Activated T-cell treated with anti-CD3 and anti-CD28 coated beads, Interleukin-2, amount 50 U/mL, for 4 hours (primary cell): ENCODE measurements around the gene MIPOL1. TPM values are rescaled to one million over a fixed set of nuclear protein-coding genes. Genes with fewer than 3 reads are reported as not detected.
A peak's percentile ranks its signal among the peaks of the same experiment; 100 is the strongest.
"Not testable (repeated sequence)": the region's sequence is repeated elsewhere in the genome, so short reads cannot be mapped to it uniquely, and the experiment has no call there.

Experiments used
- ATAC-seq, 2 donors: fragments of 200-7000 bp; cut with Tn5 transposase; one replicate each; pipeline ENCODE4 v1.10.0; 2021
- DNase-seq: peaks from one replicate; pipeline ENCODE4 v3.0.0-alpha.2; 2020
- H3K27me3 Mint-ChIP-seq: one replicate; pipeline ENCODE4 v1.8.0; 2021; ENCODE audit warnings: low read depth, mixed read lengths
- H3K36me3 Mint-ChIP-seq: one replicate; pipeline ENCODE4 v1.8.0; 2022; ENCODE audit warnings: mixed read lengths; ENCODE audit not compliant: insufficient read depth
- H3K4me1 Mint-ChIP-seq: one replicate; pipeline ENCODE4 v1.8.0; 2021; ENCODE audit warnings: low read depth, mixed read lengths
- H3K4me3 Mint-ChIP-seq: one replicate; pipeline ENCODE4 v1.8.0; 2021; ENCODE audit warnings: mild to moderate bottlenecking, moderate library complexity, mixed read lengths
- H3K9me3 Mint-ChIP-seq: one replicate; pipeline ENCODE4 v1.8.0; 2021; ENCODE audit warnings: mixed read lengths
- total RNA-seq, 3 donors: library from RNA; stranded (reverse); gene quantifications; one replicate each; pipeline ENCODE4 v1.2.1, GENCODE V29; 2021

The MIPOL1 gene
- under 1 TPM in 2 of 3 donors, not detected in 1; 0.10 to 0.16 TPM for total RNA-seq

GRCh38 chr14:37197421-37198272 lies at the start of gene MIPOL1:
Gene MIPOL1 (plus strand): TSS chr14:37197937. CDS start chr14:37247889, 49,952 bp downstream.
- peaks cover 28% of the 10 kb centered on the region for H3K27me3 Mint-ChIP-seq
- peak within 1 kb of the TSS; percentile 66 for H3K4me3 Mint-ChIP-seq
- H3K36me3 Mint-ChIP-seq, result no peaks in the 10 kb centered on the region
- peak; percentile 70 for ATAC-seq
- no peaks in the 10 kb centered on the region for H3K9me3 Mint-ChIP-seq
- no peak for DNase-seq
- peaks cover 9% of the 10 kb centered on the region for H3K4me1 Mint-ChIP-seq

- no peak overlapping the region for H3K4me3 Mint-ChIP-seq
- DNase-seq, result no peak
- peaks cover 13% of the 10 kb centered on the region for H3K9me3 Mint-ChIP-seq
- no peaks in the 10 kb centered on the region for H3K36me3 Mint-ChIP-seq
- no peaks in the 10 kb centered on the region for H3K4me1 Mint-ChIP-seq
- ATAC-seq, result no peak
- no peaks in the 10 kb centered on the region for H3K27me3 Mint-ChIP-seq
These were observed 47.3 kb upstream of the MIPOL1 start for GRCh38 chr14:37150414-37150813.

- Mint-ChIP-seq H3K4me1 (no peaks in the 10 kb centered on the region), H3K36me3 (no peaks in the 10 kb centered on the region), H3K4me3 (no peak overlapping the region), H3K9me3 (peaks cover 13% of the 10 kb centered on the region), H3K27me3 (no peaks in the 10 kb centered on the region)
- ATAC-seq (no peak), DNase-seq (no peak)
These were observed 44.7 kb upstream of the MIPOL1 start for GRCh38 chr14:37153005-37153404.

DNA sequence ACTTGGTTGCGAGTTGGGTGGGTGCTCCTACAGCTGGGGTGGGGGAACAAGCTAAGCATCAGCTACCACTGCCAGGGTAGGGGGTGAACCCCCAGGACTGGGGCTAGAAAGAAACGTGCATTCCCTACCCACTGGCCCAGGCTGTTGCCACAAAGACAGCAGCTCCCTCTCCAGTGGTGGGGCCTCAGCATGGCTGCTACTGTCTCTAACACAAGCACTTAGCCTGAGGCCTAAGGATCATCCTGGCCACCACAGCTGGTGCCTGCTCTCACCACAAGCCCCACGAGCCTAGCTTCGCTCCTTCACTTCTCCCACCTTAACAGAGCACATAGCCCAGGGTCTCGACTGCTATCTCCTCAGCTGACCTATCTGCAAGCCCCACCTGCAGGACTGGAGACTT lies 44.3 kb upstream of the MIPOL1 start:
- Mint-ChIP-seq H3K4me3 (no peak overlapping the region), H3K27me3 (no peaks in the 10 kb centered on the region)

DNA sequence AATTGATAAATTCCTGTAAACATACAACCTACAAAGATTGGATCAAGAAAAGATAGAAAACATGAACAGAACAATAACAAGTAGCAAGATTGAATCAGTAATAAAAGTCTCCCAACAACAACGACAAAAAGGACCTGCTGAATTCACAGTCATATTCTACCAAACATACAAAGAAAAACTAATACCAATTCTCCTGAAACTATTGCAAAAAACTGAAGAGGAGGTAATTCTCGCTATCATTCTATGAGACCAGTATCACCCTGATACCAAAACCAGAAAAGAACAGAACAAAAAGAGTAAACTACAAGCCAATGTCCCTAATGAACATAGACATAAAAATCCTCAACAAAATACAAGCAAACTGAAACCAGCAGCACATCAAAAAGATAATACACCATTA lies 39.8 kb upstream of the MIPOL1 start:
- Mint-ChIP-seq H3K4me1 (no peaks in the 10 kb centered on the region), H3K27me3 (no peaks in the 10 kb centered on the region), H3K36me3 (no peaks in the 10 kb centered on the region), H3K4me3 (no peak overlapping the region), H3K9me3 (peaks cover 19% of the 10 kb centered on the region)
- DNase-seq (no peak), ATAC-seq (no peak)

More for the DNA sequence above, 44.3 kb upstream of the MIPOL1 start:
- Mint-ChIP-seq H3K9me3 (peaks cover 13% of the 10 kb centered on the region), H3K4me1 (no peaks in the 10 kb centered on the region), H3K36me3 (no peaks in the 10 kb centered on the region)
- DNase-seq (no peak), ATAC-seq (no peak)

- not testable (repeated sequence) for H3K4me1 Mint-ChIP-seq, ATAC-seq, H3K4me3 Mint-ChIP-seq, H3K36me3 Mint-ChIP-seq, H3K27me3 Mint-ChIP-seq, DNase-seq
- peaks cover 12% of the 10 kb centered on the region for H3K9me3 Mint-ChIP-seq
These were observed 35.4 kb upstream of the MIPOL1 start for GRCh38 chr14:37162307-37162706.

DNA sequence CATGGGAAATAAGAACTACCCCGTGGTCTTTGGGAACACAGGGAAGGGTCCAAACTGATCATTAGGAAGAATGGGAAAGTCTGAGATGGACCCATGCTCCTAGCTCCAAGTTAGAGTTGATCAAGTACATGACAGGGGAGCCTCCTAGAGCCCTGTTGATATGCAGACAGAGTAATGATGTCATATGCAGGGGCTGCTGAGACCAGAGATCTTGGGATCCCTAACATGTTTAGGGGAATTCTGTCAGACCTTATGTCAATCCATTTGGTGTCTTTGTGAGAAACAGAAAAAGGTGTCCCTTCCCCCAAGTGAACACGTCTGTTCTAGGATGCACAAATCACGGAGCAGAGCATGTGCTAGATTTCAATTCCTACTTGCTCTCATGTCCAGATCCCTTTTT lies 31.9 kb upstream of the MIPOL1 start:
- Mint-ChIP-seq H3K4me1 (no peaks in the 10 kb centered on the region), H3K27me3 (peaks cover 2% of the 10 kb centered on the region), H3K36me3 (no peaks in the 10 kb centered on the region), H3K9me3 (peaks cover 8% of the 10 kb centered on the region), H3K4me3 (no peak overlapping the region)
- no peak for ATAC-seq
- DNase-seq, result no peak

DNA sequence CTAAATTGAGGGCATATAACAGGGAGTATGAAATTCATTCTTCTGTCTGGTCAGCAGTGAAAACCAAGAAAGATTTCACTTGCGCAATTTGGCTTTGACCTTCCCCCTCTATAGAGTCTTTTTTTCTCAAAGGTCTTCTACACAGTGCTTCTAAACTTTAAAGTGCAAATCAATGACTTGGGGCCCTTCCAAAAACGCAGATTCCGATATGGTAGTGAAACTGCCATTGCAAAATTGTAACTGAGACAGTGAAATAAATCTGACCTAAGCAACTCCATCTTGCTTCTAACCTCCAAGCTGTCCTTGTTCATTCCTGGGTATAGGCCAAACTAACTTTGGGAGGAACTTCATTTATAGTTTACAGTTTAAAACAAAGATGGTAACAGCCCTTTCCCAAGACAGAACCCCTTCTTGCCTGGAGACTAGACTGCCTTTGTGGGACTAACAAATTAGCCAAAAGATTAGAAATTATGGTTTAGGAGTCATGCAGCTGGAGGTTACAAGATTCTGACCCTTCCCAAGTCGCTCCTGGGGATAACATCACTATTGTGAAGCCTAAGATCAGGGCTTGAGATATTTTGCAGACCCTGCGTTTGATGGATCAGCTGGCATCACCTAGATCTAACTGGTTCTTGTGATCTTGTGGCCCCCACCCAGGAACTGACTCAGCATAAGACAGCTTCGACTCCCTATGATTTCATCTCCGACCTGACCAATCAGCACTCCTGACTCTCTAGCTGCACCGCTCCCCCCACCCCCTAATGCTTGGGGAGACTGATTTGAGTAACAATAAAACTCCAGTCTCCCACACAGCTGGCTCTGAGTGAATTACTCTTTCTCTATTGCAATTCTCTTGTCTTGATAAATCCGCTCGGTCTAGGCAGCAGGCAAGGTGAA lies 30.3 kb upstream of the MIPOL1 start:
- peaks cover 10% of the 10 kb centered on the region for H3K27me3 Mint-ChIP-seq
- ATAC-seq (no peak), DNase-seq (no peak)
- no peak overlapping the region for H3K4me3 Mint-ChIP-seq
- no peaks in the 10 kb centered on the region for H3K36me3 Mint-ChIP-seq
- peaks cover 2% of the 10 kb centered on the region for H3K9me3 Mint-ChIP-seq
- no peaks in the 10 kb centered on the region for H3K4me1 Mint-ChIP-seq

DNA sequence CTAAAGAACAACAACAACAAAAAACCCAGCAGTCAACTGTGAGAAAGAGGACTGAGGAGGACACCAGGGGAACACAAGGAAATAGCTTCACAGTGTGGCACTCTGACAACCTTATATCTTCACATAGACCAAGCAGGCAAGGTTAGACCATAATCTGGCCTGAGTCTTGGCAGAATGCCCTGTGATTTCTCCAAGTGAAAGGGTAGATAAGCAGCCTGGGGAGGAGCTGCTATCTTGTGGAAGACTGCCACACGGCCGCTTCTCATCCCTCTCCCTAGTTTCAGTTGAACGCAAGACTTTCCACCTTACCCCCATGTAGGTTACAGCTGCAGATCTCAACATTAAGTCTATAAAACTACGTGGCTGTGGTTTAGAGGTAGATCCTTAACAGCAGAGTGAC lies 29.0 kb upstream of the MIPOL1 start:
- H3K4me3 Mint-ChIP-seq, result no peak overlapping the region
- DNase-seq (no peak), ATAC-seq (no peak)
- H3K27me3 Mint-ChIP-seq, result peaks cover 12% of the 10 kb centered on the region
- H3K9me3 Mint-ChIP-seq, result peaks cover 2% of the 10 kb centered on the region
- H3K36me3 Mint-ChIP-seq, result no peaks in the 10 kb centered on the region
- H3K4me1 Mint-ChIP-seq, result no peaks in the 10 kb centered on the region

DNA sequence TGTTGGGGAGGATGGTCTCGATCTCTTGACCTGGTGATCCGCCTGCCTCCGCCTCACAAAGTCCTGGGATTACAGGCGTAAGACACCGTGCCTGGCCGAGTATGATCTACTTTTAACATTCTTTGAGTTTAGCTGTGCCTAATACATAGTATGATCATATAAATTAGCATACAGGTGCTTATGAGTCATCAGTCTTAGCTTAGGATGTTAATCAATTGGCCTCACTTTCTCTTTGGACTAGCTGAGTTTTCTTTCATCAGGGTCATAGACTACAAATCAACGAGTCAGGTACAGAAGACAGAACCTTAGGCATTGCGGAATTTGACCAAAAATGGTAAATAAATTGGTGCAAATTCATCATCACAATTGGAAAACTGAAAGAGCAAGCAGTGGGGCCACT lies 27.5 kb upstream of the MIPOL1 start:
- no peak overlapping the region for H3K4me3 Mint-ChIP-seq
- DNase-seq (no peak), ATAC-seq (no peak)
- H3K36me3 Mint-ChIP-seq, result no peaks in the 10 kb centered on the region
- no peaks in the 10 kb centered on the region for H3K4me1 Mint-ChIP-seq
- H3K27me3 Mint-ChIP-seq, result peaks cover 16% of the 10 kb centered on the region
- peaks cover 2% of the 10 kb centered on the region for H3K9me3 Mint-ChIP-seq

DNA sequence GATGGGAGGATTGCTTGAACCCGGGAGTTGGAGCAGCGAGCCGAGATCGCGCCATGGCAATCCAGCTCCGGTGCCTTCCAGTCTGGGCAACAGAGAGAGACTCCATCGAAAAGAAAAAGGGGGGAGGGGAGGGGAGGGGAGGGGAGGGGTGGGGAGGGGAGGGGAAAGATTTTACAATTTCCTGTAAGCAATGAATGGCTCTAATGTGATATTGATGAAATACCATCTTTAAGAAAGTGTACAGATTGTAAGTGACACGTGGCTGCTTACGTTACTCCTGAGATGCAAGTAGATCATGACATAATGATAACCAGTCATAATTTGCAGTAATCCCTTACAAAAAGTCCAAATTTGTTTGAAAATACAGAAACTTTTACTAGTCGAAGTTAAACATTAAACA lies 26.7 kb upstream of the MIPOL1 start:
- no peaks in the 10 kb centered on the region for H3K36me3 Mint-ChIP-seq
- no peak overlapping the region for H3K4me3 Mint-ChIP-seq
- H3K4me1 Mint-ChIP-seq, result no peaks in the 10 kb centered on the region
- DNase-seq (no peak), ATAC-seq (no peak)
- H3K9me3 Mint-ChIP-seq, result peaks cover 2% of the 10 kb centered on the region
- H3K27me3 Mint-ChIP-seq, result peaks cover 16% of the 10 kb centered on the region

DNA sequence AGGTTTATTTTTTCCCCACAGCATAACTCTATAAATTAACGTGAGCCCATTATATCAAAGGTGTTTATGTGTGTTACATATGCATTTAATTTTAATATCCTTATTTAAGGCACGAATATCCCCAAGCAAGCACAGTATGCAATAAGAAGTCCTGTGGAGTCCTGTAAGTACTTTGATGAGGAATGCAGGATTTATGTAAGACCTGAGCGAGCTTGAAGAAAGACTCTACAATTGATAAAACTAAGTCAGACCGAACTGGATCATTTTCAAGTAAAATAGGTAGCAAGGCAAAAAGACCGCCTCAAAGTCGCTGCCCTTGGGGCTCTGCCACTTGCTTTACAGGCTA lies 26.1 kb upstream of the MIPOL1 start:
- H3K9me3 Mint-ChIP-seq, result peaks cover 1% of the 10 kb centered on the region
- H3K36me3 Mint-ChIP-seq, result no peaks in the 10 kb centered on the region
- H3K27me3 Mint-ChIP-seq, result peaks cover 16% of the 10 kb centered on the region
- no peak for ATAC-seq
- no peaks in the 10 kb centered on the region for H3K4me1 Mint-ChIP-seq
- no peak for DNase-seq
- H3K4me3 Mint-ChIP-seq, result no peak overlapping the region

DNA sequence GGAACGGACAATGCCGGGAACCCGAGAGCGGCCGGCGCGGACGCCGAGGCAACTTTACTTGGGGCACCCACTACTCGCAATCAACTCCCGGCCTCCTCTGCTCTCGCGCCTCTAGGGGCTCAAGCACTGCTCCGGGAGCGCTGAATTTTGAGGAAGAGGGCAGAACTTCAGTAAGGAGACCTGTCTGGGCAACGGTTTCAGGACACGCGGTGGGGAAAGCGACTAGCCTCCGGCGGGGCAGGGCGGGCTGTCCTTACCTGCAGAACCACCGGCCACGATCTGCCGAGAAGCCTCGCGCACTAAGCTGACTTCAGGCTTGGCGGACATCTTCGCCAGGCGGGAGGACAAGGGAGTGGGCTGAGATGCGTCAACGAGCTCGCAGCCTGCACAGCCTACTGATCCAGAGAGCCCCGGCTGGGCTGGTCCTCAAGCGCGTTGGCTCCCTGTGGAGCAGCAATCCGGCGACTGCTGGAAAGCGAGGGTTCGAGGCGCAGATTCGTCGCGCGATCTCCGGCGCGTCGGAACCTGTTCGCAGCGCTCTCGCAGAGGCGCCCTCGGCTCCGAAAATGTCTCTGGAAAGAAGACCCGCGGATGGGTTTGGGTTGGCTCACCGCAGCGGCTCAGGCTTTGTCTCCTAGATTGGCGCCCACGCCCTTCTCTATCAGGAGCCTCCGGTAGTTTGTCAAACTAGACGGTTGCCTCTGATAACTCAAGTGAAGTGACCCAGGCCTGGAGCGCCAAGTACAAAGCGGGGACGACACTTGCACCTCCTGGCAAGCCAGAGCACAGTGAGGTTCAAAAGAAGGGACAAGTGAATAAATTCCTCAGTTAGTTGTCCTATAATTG lies 25.5 kb upstream of the MIPOL1 start, which contains the start of gene SLC25A21:
Gene SLC25A21, minus strand, starts transcription at position 583 of the 846 bp plus-strand sequence.
- no peak for DNase-seq
- Mint-ChIP-seq H3K36me3 (no peaks in the 10 kb centered on the region), H3K27me3 (peaks cover 16% of the 10 kb centered on the region), H3K4me3 (no peak within 1 kb of the TSS), H3K4me1 (no peaks in the 10 kb centered on the region), H3K9me3 (no peaks in the 10 kb centered on the region)
- ATAC-seq, result peak; percentile 25 to 48
